Right renal cortex interstitium (tissue), 3 donors: Measurements from ENCODE around the gene CEP112. TPM values are rescaled to one million over a fixed set of nuclear protein-coding genes. Genes with fewer than 3 reads are reported as not detected.

Experiments
- polyA plus RNA-seq, 3 donors: library from polyadenylated mRNA; unstranded; fragments of 120-200 nt; gene quantifications; one replicate each; pipeline ENCODE4 v1.2.1, GENCODE V29; 2013; ENCODE audit not compliant: insufficient read length in 3 of 3

The CEP112 gene
- polyA plus RNA-seq, 3 donors = 14.2 to 18.5 (median 17.7) TPM

Other genes with a start within 250 kb of the CEP112 start
- gene APOH, start 37.3 kb upstream of the CEP112 start, polyA plus RNA-seq = under 1 TPM; 0.28 to 0.86 (median 0.51) TPM
- gene PRKCA, start 110.5 kb upstream of the CEP112 start, polyA plus RNA-seq = 10 to 100 TPM; 22.8 to 24.1 (median 23.8) TPM